Coronary artery (tissue), 2 donors: ENCODE results near the gene TMEM170B.

ENCODE experiments used
- DNase-seq: peaks from one replicate; pipeline ENCODE4 v3.0.0-alpha.2; 2017; ENCODE audit warnings: low spot score
- H3K27ac ChIP-seq, 2 donors: fragments of 200-600 bp; sonication (generic); one replicate each; pipeline ENCODE4 v1.5.1; 2016 to 2019
- H3K4me3 ChIP-seq: fragments of 200-600 bp; sonication (generic); 2 replicates; pipeline ENCODE4 v1.5.1; 2016; ENCODE audit warnings: mild to moderate bottlenecking, moderate library complexity
- CTCF ChIP-seq: fragments of 200-600 bp; sonication (generic); IDR thresholded peaks from one replicate; pipeline ENCODE4 v1.5.1; 2019; ENCODE audit warnings: antibody characterized with exemption

TMEM170B gene

GRCh38 chr6:11566609-11567008 lies 29.1 kb downstream of the TMEM170B start:
- H3K27ac ChIP-seq: no peak overlapping the region
- TF ChIP-seq CTCF: no peak
- no peak for DNase-seq

GRCh38 chr6:11571073-11571472 lies 33.5 kb downstream of the TMEM170B start:
- H3K27ac ChIP-seq: no peak overlapping the region
- H3K4me3 ChIP-seq: no peak overlapping the region
- TF ChIP-seq CTCF: no peak
- no peak for DNase-seq

More at GRCh38 chr6:11566609-11567008, 29.1 kb downstream of the TMEM170B start:
- no peak overlapping the region for H3K4me3 ChIP-seq

- no peak for DNase-seq
- Histone ChIP-seq H3K27ac (no peak overlapping the region), H3K4me3 (no peak overlapping the region)
- TF ChIP-seq CTCF: peak; percentile 54
Measured at GRCh38 chr6:11575408-11576033, 38.0 kb downstream of the TMEM170B start.

GRCh38 chr6:11580686-11581405 lies 43.3 kb downstream of the TMEM170B start:
- no peak for TF ChIP-seq CTCF
- no peak for DNase-seq
- Histone ChIP-seq H3K27ac (no peak overlapping the region), H3K4me3 (no peak overlapping the region)

GRCh38 chr6:11584244-11584643 lies 46.7 kb downstream of the TMEM170B start:
- Histone ChIP-seq H3K27ac (no peak overlapping the region), H3K4me3 (no peak overlapping the region)
- no peak for TF ChIP-seq CTCF
- DNase-seq: no peak

- no peak for DNase-seq
- TF ChIP-seq CTCF: peak; percentile 48
- Histone ChIP-seq H3K4me3 (no peak overlapping the region), H3K27ac (no peak overlapping the region)
Measured at GRCh38 chr6:11585426-11586016, 48.0 kb downstream of the TMEM170B start.
